Brain microvascular endothelial cell (primary cell): Measurements from ENCODE around the gene OR5B21.

Experiments used
- DNase-seq: peaks from one replicate; pipeline ENCODE4 v3.0.0-alpha.2; 2020
- H3K27ac ChIP-seq: fragments of 250-450 bp; sonication (Bioruptor Pico); 2 replicates; pipeline ENCODE4 v1.5.1; 2020; ENCODE audit warnings: mild to moderate bottlenecking, moderate library complexity
- H3K27me3 ChIP-seq: fragments of 250-450 bp; sonication (Bioruptor Pico); replicated peaks from 2 replicates; pipeline ENCODE4 v1.5.1; 2020; ENCODE audit warnings: mild to moderate bottlenecking
- H3K36me3 ChIP-seq: fragments of 250-450 bp; sonication (Bioruptor Pico); replicated peaks from 2 replicates; pipeline ENCODE4 v1.5.1; 2020; ENCODE audit warnings: mild to moderate bottlenecking
- H3K4me3 ChIP-seq: 2 replicates; pipeline ENCODE4 v1.5.1; 2011; ENCODE audit warnings: low read depth, mild to moderate bottlenecking, control low read depth, low read length, moderate library complexity
- CTCF ChIP-seq: IDR thresholded peaks from 2 replicates; pipeline ENCODE4 v1.5.1; 2011; ENCODE audit warnings: low read depth, mild to moderate bottlenecking, moderate library complexity, low read length, control low read depth, inconsistent platforms; ENCODE audit errors: missing control alignments
- in situ Hi-C: cut with HindIII; loops from 2 replicates; pipeline ENCODE4 v1.10.0; 2017; ENCODE audit warnings: low sequenced_read_pairs, low pct_ligation_motif_present

OR5B21 gene

GRCh38 chr11:58509748-58510147 is 1.8 kb upstream of the OR5B21 start:
- Histone ChIP-seq H3K27me3 (no peaks in the 10 kb centered on the region), H3K36me3 (no peaks in the 10 kb centered on the region), H3K27ac (no peak overlapping the region), H3K4me3 (no peak overlapping the region)
- no peak for TF ChIP-seq CTCF
- in situ Hi-C loops = loop anchor here (25.0 kb wide), 1 partner anchor 697 kb away; no protein-coding TSS in a partner anchor
- no peak for DNase-seq

GRCh38 chr11:58508814-58509213 is 909 bp upstream of the OR5B21 start:
- TF ChIP-seq CTCF = no peak
- DNase-seq = no peak
- H3K36me3 ChIP-seq = no peaks in the 10 kb centered on the region

GRCh38 chr11:58507355-58507754 is 550 bp downstream of the OR5B21 start:
- H3K4me3 ChIP-seq = no peak overlapping the region
- H3K36me3 ChIP-seq = no peaks in the 10 kb centered on the region
- no peak for TF ChIP-seq CTCF
- no peak overlapping the region for H3K27ac ChIP-seq
- no peak for DNase-seq
- no peaks in the 10 kb centered on the region for H3K27me3 ChIP-seq
- in situ Hi-C loops = loop anchor here (25.0 kb wide), 1 partner anchor 695 kb away; no protein-coding TSS in a partner anchor

More at GRCh38 chr11:58508814-58509213, 909 bp upstream of the OR5B21 start:
- Histone ChIP-seq H3K4me3 (no peak overlapping the region), H3K27ac (no peak overlapping the region), H3K27me3 (no peaks in the 10 kb centered on the region)
- in situ Hi-C loops = loop anchor here (25.0 kb wide), 1 partner anchor 697 kb away; no protein-coding TSS in a partner anchor

- Histone ChIP-seq H3K36me3 (no peaks in the 10 kb centered on the region), H3K27me3 (no peaks in the 10 kb centered on the region), H3K4me3 (no peak overlapping the region), H3K27ac (no peak overlapping the region)
- no peak for TF ChIP-seq CTCF
- in situ Hi-C loops = loop anchor here (25.0 kb wide), 1 partner anchor 695 kb away; no protein-coding TSS in a partner anchor
- no peak for DNase-seq
Measured at GRCh38 chr11:58506935-58507334, 970 bp downstream of the OR5B21 start.

- no peak for TF ChIP-seq CTCF
- in situ Hi-C loops = loop anchor here (25.0 kb wide), 1 partner anchor 694 kb away; no protein-coding TSS in a partner anchor
- no peak overlapping the region for H3K27ac ChIP-seq
Measured at GRCh38 chr11:58505849-58506248, 2.1 kb downstream of the OR5B21 start.

GRCh38 chr11:58504232-58504631 is 3.7 kb downstream of the OR5B21 start:
- Histone ChIP-seq H3K36me3 (no peaks in the 10 kb centered on the region), H3K27ac (no peak overlapping the region), H3K27me3 (no peaks in the 10 kb centered on the region), H3K4me3 (no peak overlapping the region)
- in situ Hi-C loops = loop anchor here (25.0 kb wide), 1 partner anchor 692 kb away; no protein-coding TSS in a partner anchor
- DNase-seq = no peak
- no peak for TF ChIP-seq CTCF

More at GRCh38 chr11:58505849-58506248, 2.1 kb downstream of the OR5B21 start:
- Histone ChIP-seq H3K36me3 (no peaks in the 10 kb centered on the region), H3K27me3 (no peaks in the 10 kb centered on the region), H3K4me3 (no peak overlapping the region)
- no peak for DNase-seq
